Stimulated activated CD4-positive, alpha-beta T cell treated with anti-CD3 and anti-CD28 coated beads, Interleukin-4, amount 100 ng/mL, for 24 hours (primary cell): ENCODE data around the gene MICAL3.
"Not testable (repeated sequence)": the region's sequence is repeated elsewhere in the genome, so short reads cannot be mapped to it uniquely, and the experiment has no call there.

ENCODE experiments used
- DNase-seq: peaks from one replicate; pipeline ENCODE4 v3.0.0-alpha.2; 2020

The MICAL3 gene

GRCh38 chr22:18059991-18060390, 35.6 kb upstream of the MICAL3 start:
- no peak for DNase-seq

- no peak for DNase-seq
Measured at GRCh38 chr22:18059473-18059872, 35.1 kb upstream of the MICAL3 start.

GRCh38 chr22:18059094-18059417, 34.7 kb upstream of the MICAL3 start:
- DNase-seq = no peak

GRCh38 chr22:18058371-18059093, 34.2 kb upstream of the MICAL3 start:
- DNase-seq = no peak

GRCh38 chr22:18057568-18058209, 33.3 kb upstream of the MICAL3 start:
- DNase-seq = no peak

- DNase-seq = no peak
Measured at GRCh38 chr22:18056807-18057474, 32.6 kb upstream of the MICAL3 start.

- DNase-seq = no peak
Measured at GRCh38 chr22:18056161-18056666, 31.9 kb upstream of the MICAL3 start.

- no peak for DNase-seq
Measured at GRCh38 chr22:18055619-18056160, 31.3 kb upstream of the MICAL3 start.

- DNase-seq = not testable (repeated sequence)
Measured at GRCh38 chr22:18053216-18053946, 29.0 kb upstream of the MICAL3 start.

- DNase-seq = not testable (repeated sequence)
Measured at GRCh38 chr22:18051113-18051512, 26.8 kb upstream of the MICAL3 start.

- no peak for DNase-seq
Measured at GRCh38 chr22:18050065-18050464, 25.7 kb upstream of the MICAL3 start.

GRCh38 chr22:18048441-18048898, 24.1 kb upstream of the MICAL3 start:
- no peak for DNase-seq

- DNase-seq = no peak
Measured at GRCh38 chr22:18048041-18048440, 23.7 kb upstream of the MICAL3 start.

GRCh38 chr22:18045794-18046193, 21.4 kb upstream of the MICAL3 start:
- DNase-seq = no peak

- DNase-seq = no peak
Measured at GRCh38 chr22:18044548-18045271, 20.3 kb upstream of the MICAL3 start.

- DNase-seq = no peak
Measured at GRCh38 chr22:18042685-18043084, 18.3 kb upstream of the MICAL3 start.

GRCh38 chr22:18040898-18041297, 16.5 kb upstream of the MICAL3 start:
- DNase-seq = not testable (repeated sequence)

- no peak for DNase-seq
Measured at GRCh38 chr22:18035751-18036150, 11.4 kb upstream of the MICAL3 start.

- no peak for DNase-seq
Measured at GRCh38 chr22:18034076-18034475, 9.7 kb upstream of the MICAL3 start.

GRCh38 chr22:18033204-18033998, 9.0 kb upstream of the MICAL3 start:
- no peak for DNase-seq

- no peak for DNase-seq
Measured at GRCh38 chr22:18032455-18033101, 8.2 kb upstream of the MICAL3 start.
